ENCODE data around the gene C9orf152. TPM values are rescaled to one million over a fixed set of nuclear protein-coding genes. Genes with fewer than 3 reads are reported as not detected.

C9orf152 gene
- total and polyA plus RNA-seq, 10 of the 15 experiments (the other 5 are each of a cell fraction or from before 2014, with no cell fraction given) = 0.04 TPM; not detected in 9

DNA sequence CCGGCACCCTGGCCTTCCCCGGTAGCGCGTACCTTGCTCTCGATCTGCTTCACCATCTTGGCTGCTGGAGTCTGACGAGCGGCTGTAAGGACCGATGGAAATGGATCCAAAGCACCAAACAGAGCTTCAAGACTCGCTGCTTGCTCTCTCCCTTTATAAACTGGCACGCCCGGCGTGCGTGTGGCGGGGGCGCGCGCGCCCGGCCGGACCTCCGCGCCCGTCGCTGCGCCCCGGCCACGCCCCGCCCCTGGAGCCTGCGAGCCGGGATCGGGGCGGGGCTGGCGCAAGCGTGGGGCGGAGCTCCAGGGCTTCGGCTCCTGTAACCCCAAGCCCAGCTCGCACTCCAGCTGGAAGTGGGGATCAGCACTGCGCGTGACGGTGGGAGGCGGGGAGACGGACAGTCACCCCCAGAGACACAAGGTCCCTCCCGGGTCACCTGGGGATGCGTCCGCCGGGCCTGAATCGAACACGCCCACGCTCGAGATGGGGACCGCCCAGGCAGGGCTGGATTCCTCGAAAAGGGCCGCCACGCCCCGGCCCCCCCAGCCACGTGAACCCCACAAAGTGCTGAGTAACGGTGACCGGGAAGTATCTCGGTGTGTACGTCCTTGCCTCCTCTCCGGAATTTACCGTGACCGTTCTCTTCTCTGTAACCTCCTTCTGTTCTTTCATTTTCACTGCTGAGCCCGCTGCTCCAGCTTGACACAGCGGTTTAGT is 48.6 kb upstream of the C9orf152 start, which contains the start of gene TXN (continued):
- TF ChIP-seq, protein P1, sequence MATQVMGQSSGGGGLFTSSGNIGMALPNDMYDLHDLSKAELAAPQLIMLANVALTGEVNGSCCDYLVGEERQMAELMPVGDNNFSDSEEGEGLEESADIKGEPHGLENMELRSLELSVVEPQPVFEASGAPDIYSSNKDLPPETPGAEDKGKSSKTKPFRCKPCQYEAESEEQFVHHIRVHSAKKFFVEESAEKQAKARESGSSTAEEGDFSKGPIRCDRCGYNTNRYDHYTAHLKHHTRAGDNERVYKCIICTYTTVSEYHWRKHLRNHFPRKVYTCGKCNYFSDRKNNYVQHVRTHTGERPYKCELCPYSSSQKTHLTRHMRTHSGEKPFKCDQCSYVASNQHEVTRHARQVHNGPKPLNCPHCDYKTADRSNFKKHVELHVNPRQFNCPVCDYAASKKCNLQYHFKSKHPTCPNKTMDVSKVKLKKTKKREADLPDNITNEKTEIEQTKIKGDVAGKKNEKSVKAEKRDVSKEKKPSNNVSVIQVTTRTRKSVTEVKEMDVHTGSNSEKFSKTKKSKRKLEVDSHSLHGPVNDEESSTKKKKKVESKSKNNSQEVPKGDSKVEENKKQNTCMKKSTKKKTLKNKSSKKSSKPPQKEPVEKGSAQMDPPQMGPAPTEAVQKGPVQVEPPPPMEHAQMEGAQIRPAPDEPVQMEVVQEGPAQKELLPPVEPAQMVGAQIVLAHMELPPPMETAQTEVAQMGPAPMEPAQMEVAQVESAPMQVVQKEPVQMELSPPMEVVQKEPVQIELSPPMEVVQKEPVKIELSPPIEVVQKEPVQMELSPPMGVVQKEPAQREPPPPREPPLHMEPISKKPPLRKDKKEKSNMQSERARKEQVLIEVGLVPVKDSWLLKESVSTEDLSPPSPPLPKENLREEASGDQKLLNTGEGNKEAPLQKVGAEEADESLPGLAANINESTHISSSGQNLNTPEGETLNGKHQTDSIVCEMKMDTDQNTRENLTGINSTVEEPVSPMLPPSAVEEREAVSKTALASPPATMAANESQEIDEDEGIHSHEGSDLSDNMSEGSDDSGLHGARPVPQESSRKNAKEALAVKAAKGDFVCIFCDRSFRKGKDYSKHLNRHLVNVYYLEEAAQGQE (IDR thresholded peaks at IDR 0.05; ENCODE audit: low read depth, low read length) = peak; percentile 44; the same call in 1 of the 2 replicates
- no peak for TF ChIP-seq ZNF217 (IDR thresholded peaks at IDR 0.05)
- TF ChIP-seq, protein P2, sequence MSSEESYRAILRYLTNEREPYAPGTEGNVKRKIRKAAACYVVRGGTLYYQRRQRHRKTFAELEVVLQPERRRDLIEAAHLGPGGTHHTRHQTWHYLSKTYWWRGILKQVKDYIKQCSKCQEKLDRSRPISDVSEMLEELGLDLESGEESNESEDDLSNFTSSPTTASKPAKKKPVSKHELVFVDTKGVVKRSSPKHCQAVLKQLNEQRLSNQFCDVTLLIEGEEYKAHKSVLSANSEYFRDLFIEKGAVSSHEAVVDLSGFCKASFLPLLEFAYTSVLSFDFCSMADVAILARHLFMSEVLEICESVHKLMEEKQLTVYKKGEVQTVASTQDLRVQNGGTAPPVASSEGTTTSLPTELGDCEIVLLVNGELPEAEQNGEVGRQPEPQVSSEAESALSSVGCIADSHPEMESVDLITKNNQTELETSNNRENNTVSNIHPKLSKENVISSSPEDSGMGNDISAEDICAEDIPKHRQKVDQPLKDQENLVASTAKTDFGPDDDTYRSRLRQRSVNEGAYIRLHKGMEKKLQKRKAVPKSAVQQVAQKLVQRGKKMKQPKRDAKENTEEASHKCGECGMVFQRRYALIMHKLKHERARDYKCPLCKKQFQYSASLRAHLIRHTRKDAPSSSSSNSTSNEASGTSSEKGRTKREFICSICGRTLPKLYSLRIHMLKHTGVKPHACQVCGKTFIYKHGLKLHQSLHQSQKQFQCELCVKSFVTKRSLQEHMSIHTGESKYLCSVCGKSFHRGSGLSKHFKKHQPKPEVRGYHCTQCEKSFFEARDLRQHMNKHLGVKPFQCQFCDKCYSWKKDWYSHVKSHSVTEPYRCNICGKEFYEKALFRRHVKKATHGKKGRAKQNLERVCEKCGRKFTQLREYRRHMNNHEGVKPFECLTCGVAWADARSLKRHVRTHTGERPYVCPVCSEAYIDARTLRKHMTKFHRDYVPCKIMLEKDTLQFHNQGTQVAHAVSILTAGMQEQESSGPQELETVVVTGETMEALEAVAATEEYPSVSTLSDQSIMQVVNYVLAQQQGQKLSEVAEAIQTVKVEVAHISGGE (CRISPR knock-in tag; IDR thresholded peaks at IDR 0.05) = no peak
- TF ChIP-seq, protein P3, sequence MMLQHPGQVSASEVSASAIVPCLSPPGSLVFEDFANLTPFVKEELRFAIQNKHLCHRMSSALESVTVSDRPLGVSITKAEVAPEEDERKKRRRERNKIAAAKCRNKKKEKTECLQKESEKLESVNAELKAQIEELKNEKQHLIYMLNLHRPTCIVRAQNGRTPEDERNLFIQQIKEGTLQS (IDR thresholded peaks at IDR 0.05; ENCODE audit: borderline replicate concordance, extremely low read depth, low read depth, low read length) = peak; percentile 0; the same call in 1 of the 2 replicates
- TF ChIP-seq, protein P4, sequence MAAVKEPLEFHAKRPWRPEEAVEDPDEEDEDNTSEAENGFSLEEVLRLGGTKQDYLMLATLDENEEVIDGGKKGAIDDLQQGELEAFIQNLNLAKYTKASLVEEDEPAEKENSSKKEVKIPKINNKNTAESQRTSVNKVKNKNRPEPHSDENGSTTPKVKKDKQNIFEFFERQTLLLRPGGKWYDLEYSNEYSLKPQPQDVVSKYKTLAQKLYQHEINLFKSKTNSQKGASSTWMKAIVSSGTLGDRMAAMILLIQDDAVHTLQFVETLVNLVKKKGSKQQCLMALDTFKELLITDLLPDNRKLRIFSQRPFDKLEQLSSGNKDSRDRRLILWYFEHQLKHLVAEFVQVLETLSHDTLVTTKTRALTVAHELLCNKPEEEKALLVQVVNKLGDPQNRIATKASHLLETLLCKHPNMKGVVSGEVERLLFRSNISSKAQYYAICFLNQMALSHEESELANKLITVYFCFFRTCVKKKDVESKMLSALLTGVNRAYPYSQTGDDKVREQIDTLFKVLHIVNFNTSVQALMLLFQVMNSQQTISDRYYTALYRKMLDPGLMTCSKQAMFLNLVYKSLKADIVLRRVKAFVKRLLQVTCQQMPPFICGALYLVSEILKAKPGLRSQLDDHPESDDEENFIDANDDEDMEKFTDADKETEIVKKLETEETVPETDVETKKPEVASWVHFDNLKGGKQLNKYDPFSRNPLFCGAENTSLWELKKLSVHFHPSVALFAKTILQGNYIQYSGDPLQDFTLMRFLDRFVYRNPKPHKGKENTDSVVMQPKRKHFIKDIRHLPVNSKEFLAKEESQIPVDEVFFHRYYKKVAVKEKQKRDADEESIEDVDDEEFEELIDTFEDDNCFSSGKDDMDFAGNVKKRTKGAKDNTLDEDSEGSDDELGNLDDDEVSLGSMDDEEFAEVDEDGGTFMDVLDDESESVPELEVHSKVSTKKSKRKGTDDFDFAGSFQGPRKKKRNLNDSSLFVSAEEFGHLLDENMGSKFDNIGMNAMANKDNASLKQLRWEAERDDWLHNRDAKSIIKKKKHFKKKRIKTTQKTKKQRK (IDR thresholded peaks at IDR 0.05; ENCODE audit: low read depth, low read length) = no peak
- TF ChIP-seq RAD21 (IDR thresholded peaks at IDR 0.05; ENCODE audit: insufficient read depth, low read depth, low read length) = no peak
- peak; percentile 46; the same call in 1 of the 2 replicates for TF ChIP-seq CBFB (IDR thresholded peaks at IDR 0.05; ENCODE audit: low read depth)
- TF ChIP-seq PAX8 (IDR thresholded peaks at IDR 0.05) = no peak
- no peak for TF ChIP-seq HCFC1 (IDR thresholded peaks at IDR 0.05; ENCODE audit: low read length)
- TF ChIP-seq KLF5 (IDR thresholded peaks at IDR 0.05; ENCODE audit: partially characterized antibody) = no peak
- TF ChIP-seq POU2F2 (IDR thresholded peaks at IDR 0.05; ENCODE audit: borderline replicate concordance, low read depth, low read length) = peak; percentile 93; the same call in 2 of the 3 replicates
- peak; percentile 32 for TF ChIP-seq MYC (IDR thresholded peaks at IDR 0.05; ENCODE audit: insufficient read depth, insufficient read length, insufficient replicate concordance, low read length, severe bottlenecking)
- TF ChIP-seq TAF1 (IDR thresholded peaks at IDR 0.05; ENCODE audit: borderline replicate concordance, low read depth, low read length) = peak; percentile 97
- TF ChIP-seq SMC3 (IDR thresholded peaks at IDR 0.05; ENCODE audit: borderline replicate concordance, low read length) = no peak
- peak; percentile 7 for TF ChIP-seq SP1 (IDR thresholded peaks at IDR 0.05; ENCODE audit: low read depth, low read length)
- no peak; the same call in 1 of the 2 replicates for TF ChIP-seq ASH2L (IDR thresholded peaks at IDR 0.05; ENCODE audit: borderline replicate concordance, low read depth)
- TF ChIP-seq POLR2A (IDR thresholded peaks at IDR 0.05; ENCODE audit: low read depth, low read length) = peak; percentile 99
- TF ChIP-seq, protein P5, sequence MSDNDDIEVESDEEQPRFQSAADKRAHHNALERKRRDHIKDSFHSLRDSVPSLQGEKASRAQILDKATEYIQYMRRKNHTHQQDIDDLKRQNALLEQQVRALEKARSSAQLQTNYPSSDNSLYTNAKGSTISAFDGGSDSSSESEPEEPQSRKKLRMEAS (IDR thresholded peaks at IDR 0.05; ENCODE audit: low read depth, low read length) = peak; percentile 37
- no peak for TF ChIP-seq STAT3 (IDR thresholded peaks at IDR 0.05; ENCODE audit: low read depth, low read length)

Measured in GM12878 (cell line).